Panc1 (cell line): ENCODE results near the gene IFNL3.

ENCODE experiments used
- CTCF ChIP-seq: fragments of 450-650 bp; IDR thresholded peaks from 2 replicates; pipeline ENCODE4 v1.5.1; 2017; ENCODE audit warnings: mild to moderate bottlenecking
- POLR2AphosphoS5 ChIP-seq: IDR thresholded peaks from 2 replicates; pipeline ENCODE4 v1.6.1; 2012; ENCODE audit warnings: mild to moderate bottlenecking, low read depth, low read length, moderate library complexity

- TF ChIP-seq CTCF (no peak), POLR2AphosphoS5 (no peak)
Measured at GRCh38 chr19:39203372-39204341, 41.1 kb downstream of the IFNL3 start, which contains the start of gene SYCN.
